ENCODE results near the gene BLM.

DNA sequence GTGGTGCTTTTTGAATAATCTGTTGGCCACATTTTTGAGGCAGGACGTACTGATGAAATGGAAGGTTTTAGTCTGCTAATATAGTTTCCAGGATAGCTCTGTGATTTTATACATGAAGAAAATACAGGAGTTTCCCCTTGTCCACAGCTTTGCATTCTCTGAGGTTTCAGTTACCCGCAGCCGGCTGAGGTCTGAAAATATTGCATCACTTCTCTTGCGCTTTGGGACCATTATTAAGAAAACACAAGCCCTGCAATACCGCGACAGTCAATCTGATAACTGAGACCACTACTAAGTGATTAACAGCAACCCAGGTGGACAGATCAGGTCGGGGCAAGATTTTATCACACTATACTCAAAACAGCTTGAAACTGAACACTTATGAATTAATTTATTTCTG is 33.0 kb downstream of the BLM start:
- TF ChIP-seq, protein P1, sequence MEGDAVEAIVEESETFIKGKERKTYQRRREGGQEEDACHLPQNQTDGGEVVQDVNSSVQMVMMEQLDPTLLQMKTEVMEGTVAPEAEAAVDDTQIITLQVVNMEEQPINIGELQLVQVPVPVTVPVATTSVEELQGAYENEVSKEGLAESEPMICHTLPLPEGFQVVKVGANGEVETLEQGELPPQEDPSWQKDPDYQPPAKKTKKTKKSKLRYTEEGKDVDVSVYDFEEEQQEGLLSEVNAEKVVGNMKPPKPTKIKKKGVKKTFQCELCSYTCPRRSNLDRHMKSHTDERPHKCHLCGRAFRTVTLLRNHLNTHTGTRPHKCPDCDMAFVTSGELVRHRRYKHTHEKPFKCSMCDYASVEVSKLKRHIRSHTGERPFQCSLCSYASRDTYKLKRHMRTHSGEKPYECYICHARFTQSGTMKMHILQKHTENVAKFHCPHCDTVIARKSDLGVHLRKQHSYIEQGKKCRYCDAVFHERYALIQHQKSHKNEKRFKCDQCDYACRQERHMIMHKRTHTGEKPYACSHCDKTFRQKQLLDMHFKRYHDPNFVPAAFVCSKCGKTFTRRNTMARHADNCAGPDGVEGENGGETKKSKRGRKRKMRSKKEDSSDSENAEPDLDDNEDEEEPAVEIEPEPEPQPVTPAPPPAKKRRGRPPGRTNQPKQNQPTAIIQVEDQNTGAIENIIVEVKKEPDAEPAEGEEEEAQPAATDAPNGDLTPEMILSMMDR (optimal IDR thresholded peaks at IDR 0.05 in 1 of 3, IDR thresholded peaks at IDR 0.05 in 1 of 3, conservative IDR thresholded peaks at IDR 0.05 in 1 of 3; ENCODE audit: extremely low read depth in 1 of 3, insufficient read depth in 2 of 3, low read length in 3 of 3): no peak
- no peak for TF ChIP-seq EZH2 (IDR thresholded peaks at IDR 0.05; ENCODE audit: low read length)

All from keratinocyte (primary cell).